Natural killer cell (primary cell): Measurements from ENCODE around the gene SPOCK2. TPM values are rescaled to one million over a fixed set of nuclear protein-coding genes. Genes with fewer than 3 reads are reported as not detected.

Source experiments
- ATAC-seq, 3 donors: fragments of 150-1000 bp in 2 of 3; fragments of 200-7000 bp in 1 of 3; cut with Tn5 transposase; 1 replicate in 1 of 3; 2 replicates in 2 of 3; pipeline ENCODE4 v1.10.0; 2021; ENCODE audit warnings: mild to moderate bottlenecking in 2 of 3, moderate library complexity in 2 of 3
- DNase-seq, 2 donors: peaks; one replicate each; pipeline versions ENCODE4 v3.0.0 to v3.0.0-alpha.2; 2013 to 2021; ENCODE audit warnings: mixed read lengths in 1 of 2
- H3K27ac ChIP-seq: one replicate; pipeline ENCODE4 v1.5.1; 2013; ENCODE audit warnings: mild to moderate bottlenecking, low read length
- H3K27me3 ChIP-seq: one replicate; pipeline ENCODE4 v1.6.1; 2013; ENCODE audit warnings: low read length; ENCODE audit not compliant: control insufficient read depth, insufficient read depth
- H3K36me3 ChIP-seq: one replicate; pipeline ENCODE4 v1.6.1; 2013; ENCODE audit warnings: low read length; ENCODE audit not compliant: control insufficient read depth, insufficient read depth
- H3K4me1 ChIP-seq: one replicate; pipeline ENCODE4 v1.6.1; 2013; ENCODE audit warnings: low read length; ENCODE audit not compliant: control insufficient read depth, insufficient read depth
- H3K4me3 ChIP-seq: one replicate; pipeline ENCODE4 v1.5.1; 2013; ENCODE audit warnings: low read length
- H3K9me3 ChIP-seq: one replicate; pipeline ENCODE4 v1.6.1; 2013; ENCODE audit warnings: low read length; ENCODE audit not compliant: control insufficient read depth, insufficient read depth
- H3K27ac Mint-ChIP-seq, 2 donors: one replicate each; pipeline ENCODE4 v1.8.0; 2022; ENCODE audit warnings: mild to moderate bottlenecking in 2 of 2, mixed read lengths in 2 of 2, moderate library complexity in 1 of 2
- H3K27me3 Mint-ChIP-seq, 2 donors: one replicate each; pipeline ENCODE4 v1.8.0; 2022; ENCODE audit warnings: low read depth in 2 of 2, mixed read lengths in 2 of 2
- H3K36me3 Mint-ChIP-seq: one replicate; pipeline ENCODE4 v1.8.0; 2022; ENCODE audit warnings: mixed read lengths
- H3K4me1 Mint-ChIP-seq, 2 donors: one replicate each; pipeline ENCODE4 v1.8.0; 2022; ENCODE audit warnings: mixed read lengths in 2 of 2
- H3K4me3 Mint-ChIP-seq: one replicate; pipeline ENCODE4 v1.8.0; 2022; ENCODE audit warnings: mild to moderate bottlenecking, moderate library complexity, mixed read lengths
- H3K9me3 Mint-ChIP-seq, 2 donors: one replicate each; pipeline ENCODE4 v1.8.0; 2022; ENCODE audit warnings: mixed read lengths in 2 of 2
- WGBS: methylation state at CpG from one replicate; pipeline ENCODE4 v1.1.7; 2013; ENCODE audit warnings: missing lambda C conversion rate; ENCODE audit not compliant: insufficient coverage; 5-methylcytosine and 5-hydroxymethylcytosine counted together
- intact Hi-C: fragments of 100-400 bp; cut with micrococcal nuclease; formaldehyde crosslinking; loops from one replicate; pipeline ENCODE4 v1.14.2; 2022
- total RNA-seq, 4 donors: library from RNA; stranded (reverse); fragments of 120-200 nt in 1 of 4; gene quantifications; one replicate each; pipeline versions ENCODE4 v1.2.3 to v1.2.4, GENCODE V29; 2013 to 2022
- TF ChIP-seq, protein P1 (sequence below): fragments of 200-600 bp; IDR thresholded peaks from one replicate; pipeline ENCODE4 v1.8.0; 2022; ENCODE audit warnings: antibody characterized with exemption

SPOCK2 gene
- total RNA-seq, 3 donors from 2014 or later (not counting 1 experiment from before 2014, with no cell fraction given), result 258 to 329 (median 293) TPM

DNA sequence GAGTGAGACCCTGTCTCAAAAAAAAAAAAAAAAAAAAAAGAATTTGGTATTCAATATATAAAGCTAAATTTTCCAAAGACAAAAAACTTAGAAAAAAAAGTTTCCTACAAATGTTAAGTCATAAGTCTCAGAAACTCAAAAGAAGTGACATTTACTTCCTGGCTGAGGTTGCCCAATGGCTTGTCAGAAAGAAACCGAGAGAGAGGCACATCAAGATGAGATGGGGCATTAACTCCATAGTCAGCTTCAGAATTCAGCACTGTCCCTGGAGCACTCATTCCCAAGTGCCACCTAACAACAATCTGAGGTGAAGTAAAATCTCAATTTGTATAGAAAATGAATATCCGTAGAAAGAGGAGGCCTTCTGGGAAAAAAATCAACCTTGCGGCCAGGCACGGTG, 6.8 kb upstream of the SPOCK2 start:
- Histone ChIP-seq H3K27me3 (no peaks in the 10 kb centered on the region), H3K4me1 (no peaks in the 10 kb centered on the region), H3K9me3 (no peaks in the 10 kb centered on the region), H3K27ac (no peak overlapping the region), H3K4me3 (no peak overlapping the region), H3K36me3 (peaks cover 6% of the 10 kb centered on the region)
- Mint-ChIP-seq H3K4me3 (no peak overlapping the region), H3K4me1 (peaks cover under 1% of the 10 kb centered on the region in 2 donors), H3K27me3 (no peaks in the 10 kb centered on the region), H3K27ac (no peak overlapping the region), H3K36me3 (peaks cover 8% of the 10 kb centered on the region), H3K9me3 (no peaks in the 10 kb centered on the region)
- ATAC-seq, result no peak
- TF ChIP-seq, protein P1, sequence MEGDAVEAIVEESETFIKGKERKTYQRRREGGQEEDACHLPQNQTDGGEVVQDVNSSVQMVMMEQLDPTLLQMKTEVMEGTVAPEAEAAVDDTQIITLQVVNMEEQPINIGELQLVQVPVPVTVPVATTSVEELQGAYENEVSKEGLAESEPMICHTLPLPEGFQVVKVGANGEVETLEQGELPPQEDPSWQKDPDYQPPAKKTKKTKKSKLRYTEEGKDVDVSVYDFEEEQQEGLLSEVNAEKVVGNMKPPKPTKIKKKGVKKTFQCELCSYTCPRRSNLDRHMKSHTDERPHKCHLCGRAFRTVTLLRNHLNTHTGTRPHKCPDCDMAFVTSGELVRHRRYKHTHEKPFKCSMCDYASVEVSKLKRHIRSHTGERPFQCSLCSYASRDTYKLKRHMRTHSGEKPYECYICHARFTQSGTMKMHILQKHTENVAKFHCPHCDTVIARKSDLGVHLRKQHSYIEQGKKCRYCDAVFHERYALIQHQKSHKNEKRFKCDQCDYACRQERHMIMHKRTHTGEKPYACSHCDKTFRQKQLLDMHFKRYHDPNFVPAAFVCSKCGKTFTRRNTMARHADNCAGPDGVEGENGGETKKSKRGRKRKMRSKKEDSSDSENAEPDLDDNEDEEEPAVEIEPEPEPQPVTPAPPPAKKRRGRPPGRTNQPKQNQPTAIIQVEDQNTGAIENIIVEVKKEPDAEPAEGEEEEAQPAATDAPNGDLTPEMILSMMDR, result no peak
- intact Hi-C loops, result no loop called here
- WGBS, result 95% methylated on average over 4 of the region's 4 CpGs
- DNase-seq, result no peak

DNA sequence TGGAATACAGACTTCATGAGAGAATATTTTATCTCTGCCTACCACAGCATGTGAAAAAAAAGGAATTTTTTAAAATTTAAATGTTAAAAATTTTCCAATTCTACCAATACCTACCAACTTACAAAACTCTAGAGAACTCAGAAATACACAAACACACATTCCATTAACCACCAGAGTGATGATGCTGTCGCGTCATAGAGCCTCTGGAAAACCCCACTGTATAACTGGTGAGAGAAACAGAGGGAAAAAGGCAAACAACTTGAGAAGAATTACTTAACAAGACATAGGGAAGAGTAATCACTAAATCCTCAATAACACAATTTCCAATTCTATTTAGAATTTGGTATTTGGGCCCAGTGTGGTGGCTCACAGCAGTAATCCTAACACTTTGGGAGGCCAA, 6.2 kb upstream of the SPOCK2 start:
- Histone ChIP-seq H3K36me3 (peaks cover 6% of the 10 kb centered on the region), H3K9me3 (no peaks in the 10 kb centered on the region), H3K4me3 (no peak overlapping the region), H3K27ac (no peak overlapping the region), H3K27me3 (no peaks in the 10 kb centered on the region), H3K4me1 (peaks cover 2% of the 10 kb centered on the region)
- Mint-ChIP-seq H3K27me3 (no peaks in the 10 kb centered on the region), H3K36me3 (peaks cover 8% of the 10 kb centered on the region), H3K4me1 (peaks cover 7% of the 10 kb centered on the region in 2 donors), H3K27ac (no peak overlapping the region), H3K9me3 (no peaks in the 10 kb centered on the region), H3K4me3 (no peak overlapping the region)
- ATAC-seq (no peak), DNase-seq (no peak)
- intact Hi-C loops, result no loop called here
- WGBS, result no CpG with 5 or more reads among the region's 2 CpGs
- TF ChIP-seq, protein P1, result no peak

DNA sequence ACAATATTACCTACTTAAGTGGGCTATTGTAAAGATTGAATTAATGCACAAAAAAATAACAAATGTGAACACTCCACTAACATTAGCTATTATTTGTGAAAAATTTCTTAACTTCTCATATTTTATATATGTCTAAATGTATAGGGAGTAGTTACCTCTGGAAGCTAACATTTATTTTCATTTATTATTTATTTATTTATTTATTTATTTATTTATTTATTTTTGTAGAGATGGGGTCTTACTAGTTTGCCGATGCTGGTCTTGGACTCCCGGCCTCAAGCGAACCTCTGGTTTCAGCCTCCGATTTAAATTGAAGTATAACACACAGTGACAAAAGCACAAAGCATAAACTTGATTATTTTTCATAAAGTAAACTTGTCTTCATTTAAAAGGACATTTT, 5.1 kb upstream of the SPOCK2 start:
- Histone ChIP-seq H3K27me3 (no peaks in the 10 kb centered on the region), H3K36me3 (peaks cover 6% of the 10 kb centered on the region), H3K27ac (no peak overlapping the region), H3K4me1 (peaks cover 13% of the 10 kb centered on the region), H3K9me3 (no peaks in the 10 kb centered on the region), H3K4me3 (no peak overlapping the region)
- no peaks in the 10 kb centered on the region for H3K9me3 Mint-ChIP-seq
- intact Hi-C loops, result no loop called here
- H3K4me3 Mint-ChIP-seq, result no peak overlapping the region
- H3K36me3 Mint-ChIP-seq, result peaks cover 8% of the 10 kb centered on the region
- TF ChIP-seq, protein P1, result no peak
- no peak for DNase-seq
- H3K4me1 Mint-ChIP-seq, result peaks cover 15 to 17% of the 10 kb centered on the region in 2 donors
- H3K27me3 Mint-ChIP-seq, result no peaks in the 10 kb centered on the region
- WGBS, result 63% methylated on average over 3 of the region's 4 CpGs
- no peak overlapping the region for H3K27ac Mint-ChIP-seq
- no peak for ATAC-seq

DNA sequence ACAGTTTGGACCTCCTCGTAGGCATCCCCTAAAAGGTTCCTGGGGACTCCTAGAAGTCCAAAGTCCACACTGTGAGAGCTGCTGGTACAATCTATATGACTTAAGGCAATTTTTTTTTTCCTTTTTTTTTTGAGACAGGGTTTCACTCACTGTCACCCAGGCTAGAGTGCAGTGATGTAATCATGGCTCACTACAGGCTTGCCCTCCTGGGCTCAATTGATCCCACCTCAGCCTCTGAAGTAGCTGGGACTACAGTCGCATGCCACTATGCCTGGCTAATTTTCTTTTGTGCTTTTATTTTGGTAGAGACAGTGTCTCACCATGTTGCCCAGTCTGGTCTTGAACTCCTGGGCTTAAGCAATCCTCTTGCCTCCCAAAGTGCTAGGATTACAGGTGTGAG, 4.6 kb upstream of the SPOCK2 start:
- 89% methylated on average over 2 of the region's 2 CpGs for WGBS
- peaks cover 0 to 3% of the 10 kb centered on the region in 2 donors for H3K27me3 Mint-ChIP-seq
- H3K27ac Mint-ChIP-seq, result no peak overlapping the region

More for the DNA sequence above, 4.6 kb upstream of the SPOCK2 start:
- H3K36me3 ChIP-seq, result peaks cover 6% of the 10 kb centered on the region
- intact Hi-C loops, result no loop called here
- no peak for DNase-seq
- ATAC-seq, result no peak
- no peak overlapping the region for H3K4me3 ChIP-seq
- TF ChIP-seq, protein P1, result no peak
- H3K9me3 ChIP-seq, result no peaks in the 10 kb centered on the region
- H3K9me3 Mint-ChIP-seq, result no peaks in the 10 kb centered on the region
- H3K27ac ChIP-seq, result no peak overlapping the region
- no peak overlapping the region for H3K4me3 Mint-ChIP-seq
- peaks cover 8% of the 10 kb centered on the region for H3K36me3 Mint-ChIP-seq
- H3K27me3 ChIP-seq, result no peaks in the 10 kb centered on the region
- H3K4me1 Mint-ChIP-seq, result peaks cover 19 to 22% of the 10 kb centered on the region in 2 donors
- H3K4me1 ChIP-seq, result peaks cover 13% of the 10 kb centered on the region
